ENCODE data around the gene LHFPL6. TPM values are rescaled to one million over a fixed set of nuclear protein-coding genes. Genes with fewer than 3 reads are reported as not detected.

Gene LHFPL6
- total RNA-seq, 1 experiment from 2014 or later, result 25.7 TPM

GRCh38 chr13:39375601-39376000 lies 227.4 kb downstream of the LHFPL6 start:
- no peak overlapping the region for H3K4me3 ChIP-seq (ENCODE audit: low read depth in 2 of 2, low read length in 2 of 2)
- H3K4me1 ChIP-seq (ENCODE audit: control insufficient read depth, insufficient read depth, low read length), result no peaks in the 10 kb centered on the region
- CTCF ChIA-PET, result no interaction called here
- H3K27me3 ChIP-seq (ENCODE audit: control insufficient read depth, insufficient read depth, low read length), result no peaks in the 10 kb centered on the region
- in situ Hi-C loops (cut with HindIII; ENCODE audit: low pct_unique_long_range_greater_than_20kb, low sequenced_read_pairs) (no loop called here), intact Hi-C loops (cut with micrococcal nuclease; ENCODE audit: unreplicated experiment) (no loop called here)
- no peaks in the 10 kb centered on the region for H3K36me3 ChIP-seq (ENCODE audit: control insufficient read depth, insufficient read depth, low read length)
- BruUV-seq (replicated peaks), result no TSS peak
- POLR2A ChIA-PET, result no interaction called here
- TF ChIP-seq REST (IDR thresholded peaks at IDR 0.05; ENCODE audit: insufficient read depth in 1 of 2, low read depth in 2 of 2, low read length in 1 of 2) (no peak), CTCF (IDR thresholded peaks at IDR 0.05) (no peak), SIN3A (IDR thresholded peaks at IDR 0.05; ENCODE audit: borderline replicate concordance, insufficient read depth, low read depth, low read length) (no peak), TCF7L2 (IDR thresholded peaks at IDR 0.05; ENCODE audit: low read depth, low read length) (no peak), POLR2AphosphoS5 (IDR thresholded peaks at IDR 0.05; ENCODE audit: low read depth, low read length) (no peak)
- no peak overlapping the region for H3K27ac ChIP-seq (ENCODE audit: low read length)
- ATAC-seq, result no peak
- DNase-seq (ENCODE audit: low read depth, low spot score), result no peak
- H3K9me3 ChIP-seq (ENCODE audit: control insufficient read depth, insufficient read depth, low read depth, low read length), result no peaks in the 10 kb centered on the region

- intact Hi-C loops (cut with micrococcal nuclease; ENCODE audit: unreplicated experiment), result no loop called here
- Histone ChIP-seq H3K36me3 (ENCODE audit: control insufficient read depth, insufficient read depth, low read length) (no peaks in the 10 kb centered on the region), H3K27ac (ENCODE audit: low read length) (no peak overlapping the region), H3K4me1 (ENCODE audit: control insufficient read depth, insufficient read depth, low read length) (no peaks in the 10 kb centered on the region), H3K9me3 (ENCODE audit: control insufficient read depth, insufficient read depth, low read depth, low read length) (no peaks in the 10 kb centered on the region), H3K4me3 (ENCODE audit: low read depth in 2 of 2, low read length in 2 of 2) (no peak overlapping the region), H3K27me3 (ENCODE audit: control insufficient read depth, insufficient read depth, low read length) (no peaks in the 10 kb centered on the region)
- POLR2A ChIA-PET, result no interaction called here
- in situ Hi-C loops (cut with HindIII; ENCODE audit: low pct_unique_long_range_greater_than_20kb, low sequenced_read_pairs), result no loop called here
- DNase-seq (ENCODE audit: low read depth, low spot score) (no peak), ATAC-seq (no peak)
- TF ChIP-seq CTCF (IDR thresholded peaks at IDR 0.05) (no peak), TCF7L2 (IDR thresholded peaks at IDR 0.05; ENCODE audit: low read depth, low read length) (no peak), POLR2AphosphoS5 (IDR thresholded peaks at IDR 0.05; ENCODE audit: low read depth, low read length) (no peak), REST (IDR thresholded peaks at IDR 0.05; ENCODE audit: insufficient read depth in 1 of 2, low read depth in 2 of 2, low read length in 1 of 2) (no peak), SIN3A (IDR thresholded peaks at IDR 0.05; ENCODE audit: borderline replicate concordance, insufficient read depth, low read depth, low read length) (no peak)
- BruUV-seq (replicated peaks), result no TSS peak
- CTCF ChIA-PET, result no interaction called here
These were observed 228.2 kb downstream of the LHFPL6 start for GRCh38 chr13:39374741-39375189.

Measured in Panc1 (cell line).